H9 (cell line): ENCODE data around the gene SLC36A3. TPM values are rescaled to one million over a fixed set of nuclear protein-coding genes. Genes with fewer than 3 reads are reported as not detected.

ENCODE experiments used
- DNase-seq: peaks from one replicate; pipeline ENCODE4 v3.0.0-alpha.2; 2017
- H2AFZ ChIP-seq: one replicate; pipeline ENCODE4 v1.6.1; 2013; ENCODE audit warnings: mild to moderate bottlenecking, low read length, control low read depth, moderate library complexity
- H2AK5ac ChIP-seq: 2 replicates; pipeline ENCODE4 v1.6.1; 2013; ENCODE audit warnings: low read length, control low read depth, mixed read lengths; ENCODE audit not compliant: insufficient read length
- H2BK120ac ChIP-seq: one replicate; pipeline ENCODE4 v1.6.1; 2013; ENCODE audit warnings: low read depth, mild to moderate bottlenecking, low read length, control low read depth, inconsistent platforms; ENCODE audit not compliant: poor library complexity, severe bottlenecking
- H2BK12ac ChIP-seq: 2 replicates; pipeline ENCODE4 v1.6.1; 2013; ENCODE audit warnings: low read length, control low read depth, mixed read lengths, low read depth; ENCODE audit not compliant: insufficient read length
- H2BK15ac ChIP-seq: 2 replicates; pipeline ENCODE4 v1.6.1; 2013; ENCODE audit warnings: low read depth, low read length, control low read depth
- H2BK20ac ChIP-seq: one replicate; pipeline ENCODE4 v1.6.1; 2013; ENCODE audit warnings: low read depth, mild to moderate bottlenecking, low read length, control low read depth, inconsistent platforms; ENCODE audit not compliant: poor library complexity, severe bottlenecking
- H2BK5ac ChIP-seq: 2 replicates; pipeline ENCODE4 v1.6.1; 2013; ENCODE audit warnings: low read length, control low read depth, mixed read lengths; ENCODE audit not compliant: insufficient read length
- H3K14ac ChIP-seq: 2 replicates; pipeline ENCODE4 v1.6.1; 2013; ENCODE audit warnings: low read length, control low read depth; ENCODE audit not compliant: insufficient read depth
- H3K18ac ChIP-seq: 2 replicates; pipeline ENCODE4 v1.6.1; 2013; ENCODE audit warnings: low read depth, mild to moderate bottlenecking, mixed read lengths, low read length, control low read depth; ENCODE audit not compliant: insufficient read length
- H3K23ac ChIP-seq: 2 replicates; pipeline ENCODE4 v1.6.1; 2013; ENCODE audit warnings: low read length, control low read depth, mixed read lengths, low read depth; ENCODE audit not compliant: insufficient read length
- H3K23me2 ChIP-seq: 2 replicates; pipeline ENCODE4 v1.6.1; 2013; ENCODE audit warnings: low read depth, mild to moderate bottlenecking, mixed read lengths, low read length, control low read depth; ENCODE audit not compliant: insufficient read length, poor library complexity, severe bottlenecking
- H3K27ac ChIP-seq: 2 replicates; pipeline ENCODE4 v1.5.1; 2013; ENCODE audit warnings: low read length, control low read depth, mixed read lengths, low read depth; ENCODE audit not compliant: insufficient read length
- H3K27me3 ChIP-seq: 2 replicates; pipeline ENCODE4 v1.6.1; 2013; ENCODE audit warnings: low read length, control low read depth, inconsistent platforms; ENCODE audit not compliant: insufficient read depth
- H3K4ac ChIP-seq: 2 replicates; pipeline ENCODE4 v1.6.1; 2013; ENCODE audit warnings: low read depth, mild to moderate bottlenecking, control low read depth, inconsistent platforms, low read length, moderate library complexity
- H3K4me1 ChIP-seq: 2 replicates; pipeline ENCODE4 v1.6.1; 2013; ENCODE audit warnings: low read length, control low read depth, inconsistent platforms; ENCODE audit not compliant: insufficient read depth
- H3K4me2 ChIP-seq: 2 replicates; pipeline ENCODE4 v1.6.1; 2013; ENCODE audit warnings: low read length, control low read depth, mixed read lengths; ENCODE audit not compliant: insufficient read length, insufficient read depth
- H3K56ac ChIP-seq: 2 replicates; pipeline ENCODE4 v1.6.1; 2013; ENCODE audit warnings: low read depth, mild to moderate bottlenecking, mixed read lengths, low read length, control low read depth; ENCODE audit not compliant: insufficient read length
- H3K79me1 ChIP-seq: 2 replicates; pipeline ENCODE4 v1.6.1; 2013; ENCODE audit warnings: low read depth, mild to moderate bottlenecking, moderate library complexity, low read length, control low read depth, inconsistent platforms; ENCODE audit not compliant: insufficient read depth, poor library complexity, severe bottlenecking
- H3K79me2 ChIP-seq: 2 replicates; pipeline ENCODE4 v1.6.1; 2013; ENCODE audit warnings: low read length, control low read depth, inconsistent platforms; ENCODE audit not compliant: insufficient read depth
- H3K9ac ChIP-seq: 2 replicates; pipeline ENCODE4 v1.6.1; 2013; ENCODE audit warnings: low read length, control low read depth, mixed read lengths; ENCODE audit not compliant: insufficient read length; ENCODE audit errors: extremely low read depth
- H3K9me3 ChIP-seq: one replicate; pipeline ENCODE4 v1.6.1; 2013; ENCODE audit warnings: low read depth, low read length, inconsistent platforms; ENCODE audit not compliant: control insufficient read depth
- H3T11ph ChIP-seq: one replicate; pipeline ENCODE4 v1.6.1; 2013; ENCODE audit warnings: mild to moderate bottlenecking, low read length, control low read depth, inconsistent platforms
- H4K20me1 ChIP-seq: one replicate; pipeline ENCODE4 v1.6.1; 2013; ENCODE audit not compliant: control insufficient read depth, insufficient read length, insufficient read depth
- H4K5ac ChIP-seq: 2 replicates; pipeline ENCODE4 v1.6.1; 2013; ENCODE audit warnings: low read depth, mild to moderate bottlenecking, mixed read lengths, low read length, control low read depth; ENCODE audit not compliant: insufficient read length
- H4K8ac ChIP-seq: replicated peaks from 2 replicates; pipeline ENCODE4 v1.6.1; 2013; ENCODE audit warnings: low read length, control low read depth, mixed read lengths, low read depth; ENCODE audit not compliant: insufficient read length
- H4K91ac ChIP-seq: 2 replicates; pipeline ENCODE4 v1.6.1; 2013; ENCODE audit warnings: low read depth, mild to moderate bottlenecking, moderate library complexity, mixed read lengths, low read length, control low read depth; ENCODE audit not compliant: insufficient read length
- H3K27ac Mint-ChIP-seq, 3 experiments: 2 replicates in 2 of 3; 3 replicates in 1 of 3; pipeline ENCODE4 v1.8.0; 2020 to 2021; ENCODE audit warnings: mixed read lengths in 3 of 3, mild to moderate bottlenecking in 1 of 3, moderate library complexity in 1 of 3
- H3K27me3 Mint-ChIP-seq: 2 replicates; pipeline ENCODE4 v1.8.0; 2021; ENCODE audit warnings: low read depth, mild to moderate bottlenecking, moderate library complexity, mixed read lengths
- H3K36me3 Mint-ChIP-seq, 3 experiments: 2 replicates in 2 of 3; 3 replicates in 1 of 3; pipeline ENCODE4 v1.8.0; 2020 to 2021; ENCODE audit warnings: low read depth in 3 of 3, mixed read lengths in 3 of 3; ENCODE audit not compliant: insufficient read depth in 1 of 3
- H3K4me1 Mint-ChIP-seq, 2 experiments: 2 replicates each; pipeline ENCODE4 v1.8.0; 2020; ENCODE audit warnings: mixed read lengths in 2 of 2
- H3K4me3 Mint-ChIP-seq, 2 experiments: 2 replicates in 1 of 2; 3 replicates in 1 of 2; pipeline ENCODE4 v1.8.0; 2020 to 2021; ENCODE audit warnings: mild to moderate bottlenecking in 2 of 2, mixed read lengths in 2 of 2, moderate library complexity in 1 of 2
- H3K9me3 Mint-ChIP-seq, 2 experiments: 2 replicates in 1 of 2; 3 replicates in 1 of 2; pipeline ENCODE4 v1.8.0; 2020; ENCODE audit warnings: mild to moderate bottlenecking in 2 of 2, mixed read lengths in 2 of 2, moderate library complexity in 1 of 2
- WGBS: extraction: QIAGEN DNeasy Blood & Tissue Kit; methylation state at CpG from one replicate; pipeline ENCODE4 v1.1.7; 2013; ENCODE audit warnings: missing lambda C conversion rate, low lambda C conversion rate, mixed read lengths; ENCODE audit not compliant: insufficient read length; ENCODE audit errors: extremely low coverage; 5-methylcytosine and 5-hydroxymethylcytosine counted together
- total RNA-seq: library from RNA; stranded (reverse); gene quantifications from 2 replicates; pipeline ENCODE4 v1.2.1, GENCODE V29; 2021
- TF ChIP-seq, protein P1 (sequence below): fragments of 200-600 bp; sonication (generic); conservative IDR thresholded peaks from 3 replicates; pipeline ENCODE4 v1.8.0; 2021; ENCODE audit warnings: antibody characterized with exemption, mild to moderate bottlenecking

SLC36A3 gene
- total RNA-seq, 1 experiment from 2014 or later, result not detected

DNA sequence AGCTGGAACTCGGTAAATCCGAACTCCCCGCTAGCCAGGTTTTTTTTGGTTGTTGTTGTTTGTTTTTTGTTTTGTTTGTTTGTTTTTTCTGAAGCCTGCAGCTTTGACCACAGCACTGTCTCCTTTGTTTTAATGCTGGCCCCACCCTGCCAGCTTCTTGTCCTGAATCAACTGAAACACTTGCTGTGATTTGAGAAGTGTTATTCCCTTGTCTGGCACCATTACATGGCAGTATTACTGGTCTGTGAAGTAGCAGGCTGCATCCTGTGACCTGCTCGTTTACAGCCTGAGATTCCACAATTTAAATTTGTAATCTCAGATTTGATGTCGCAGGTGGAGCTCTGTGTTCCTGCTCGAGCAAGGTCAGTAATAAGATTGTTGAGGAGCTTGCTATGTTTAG lies 45.2 kb upstream of the SLC36A3 start:
- Histone ChIP-seq H2BK120ac (no peak overlapping the region), H2AFZ (no peak overlapping the region), H3K27ac (no peak overlapping the region), H2BK20ac (no peak overlapping the region), H2BK15ac (no peak overlapping the region), H2BK12ac (no peak overlapping the region), H3T11ph (no peak overlapping the region), H3K23ac (no peak overlapping the region), H3K4ac (no peak overlapping the region), H3K9ac (no peak overlapping the region), H3K79me1 (no peaks in the 10 kb centered on the region), H4K8ac (no peak overlapping the region), H3K23me2 (no peaks in the 10 kb centered on the region), H3K4me2 (no peak overlapping the region), H3K79me2 (no peaks in the 10 kb centered on the region), H3K18ac (no peak overlapping the region), H4K5ac (no peak overlapping the region), H3K9me3 (no peaks in the 10 kb centered on the region), H2AK5ac (no peak overlapping the region), H3K56ac (no peak overlapping the region), H4K91ac (no peak overlapping the region), H3K27me3 (no peaks in the 10 kb centered on the region; the same call in 1 of the 2 replicates), H2BK5ac (no peak overlapping the region), H3K14ac (no peak overlapping the region), H4K20me1 (no peaks in the 10 kb centered on the region), H3K4me1 (peaks cover 3% of the 10 kb centered on the region; the same call in 1 of the 2 replicates)
- Mint-ChIP-seq H3K4me3 (no peak overlapping the region), H3K36me3 (no peaks in the 10 kb centered on the region), H3K4me1 (peaks cover 48 to 57% of the 10 kb centered on the region in 2 experiments), H3K27me3 (peaks cover 87% of the 10 kb centered on the region), H3K27ac (no peak overlapping the region), H3K9me3 (no peaks in the 10 kb centered on the region)
- WGBS, result no CpG with 5 or more reads among the region's 6 CpGs
- DNase-seq, result no peak
- TF ChIP-seq, protein P1, sequence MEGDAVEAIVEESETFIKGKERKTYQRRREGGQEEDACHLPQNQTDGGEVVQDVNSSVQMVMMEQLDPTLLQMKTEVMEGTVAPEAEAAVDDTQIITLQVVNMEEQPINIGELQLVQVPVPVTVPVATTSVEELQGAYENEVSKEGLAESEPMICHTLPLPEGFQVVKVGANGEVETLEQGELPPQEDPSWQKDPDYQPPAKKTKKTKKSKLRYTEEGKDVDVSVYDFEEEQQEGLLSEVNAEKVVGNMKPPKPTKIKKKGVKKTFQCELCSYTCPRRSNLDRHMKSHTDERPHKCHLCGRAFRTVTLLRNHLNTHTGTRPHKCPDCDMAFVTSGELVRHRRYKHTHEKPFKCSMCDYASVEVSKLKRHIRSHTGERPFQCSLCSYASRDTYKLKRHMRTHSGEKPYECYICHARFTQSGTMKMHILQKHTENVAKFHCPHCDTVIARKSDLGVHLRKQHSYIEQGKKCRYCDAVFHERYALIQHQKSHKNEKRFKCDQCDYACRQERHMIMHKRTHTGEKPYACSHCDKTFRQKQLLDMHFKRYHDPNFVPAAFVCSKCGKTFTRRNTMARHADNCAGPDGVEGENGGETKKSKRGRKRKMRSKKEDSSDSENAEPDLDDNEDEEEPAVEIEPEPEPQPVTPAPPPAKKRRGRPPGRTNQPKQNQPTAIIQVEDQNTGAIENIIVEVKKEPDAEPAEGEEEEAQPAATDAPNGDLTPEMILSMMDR, result no peak
